T47D (cell line): ENCODE results near the gene SENP3.

Experiments
- DNase-seq, 2 experiments: peaks; one replicate each; pipeline versions ENCODE4 v3.0.0 to v3.0.0-alpha.2; 2011 to 2012; ENCODE audit warnings: low read depth in 1 of 2, low spot score in 1 of 2
- JUND ChIP-seq: IDR thresholded peaks from 2 replicates; pipeline ENCODE4 v1.6.1; 2012; ENCODE audit warnings: low read depth
- in situ Hi-C: cut with HindIII; loops from 2 replicates; pipeline ENCODE4 v1.10.0; 2016; ENCODE audit warnings: low sequenced_read_pairs, low pct_unique_long_range_greater_than_20kb

Gene SENP3

DNA sequence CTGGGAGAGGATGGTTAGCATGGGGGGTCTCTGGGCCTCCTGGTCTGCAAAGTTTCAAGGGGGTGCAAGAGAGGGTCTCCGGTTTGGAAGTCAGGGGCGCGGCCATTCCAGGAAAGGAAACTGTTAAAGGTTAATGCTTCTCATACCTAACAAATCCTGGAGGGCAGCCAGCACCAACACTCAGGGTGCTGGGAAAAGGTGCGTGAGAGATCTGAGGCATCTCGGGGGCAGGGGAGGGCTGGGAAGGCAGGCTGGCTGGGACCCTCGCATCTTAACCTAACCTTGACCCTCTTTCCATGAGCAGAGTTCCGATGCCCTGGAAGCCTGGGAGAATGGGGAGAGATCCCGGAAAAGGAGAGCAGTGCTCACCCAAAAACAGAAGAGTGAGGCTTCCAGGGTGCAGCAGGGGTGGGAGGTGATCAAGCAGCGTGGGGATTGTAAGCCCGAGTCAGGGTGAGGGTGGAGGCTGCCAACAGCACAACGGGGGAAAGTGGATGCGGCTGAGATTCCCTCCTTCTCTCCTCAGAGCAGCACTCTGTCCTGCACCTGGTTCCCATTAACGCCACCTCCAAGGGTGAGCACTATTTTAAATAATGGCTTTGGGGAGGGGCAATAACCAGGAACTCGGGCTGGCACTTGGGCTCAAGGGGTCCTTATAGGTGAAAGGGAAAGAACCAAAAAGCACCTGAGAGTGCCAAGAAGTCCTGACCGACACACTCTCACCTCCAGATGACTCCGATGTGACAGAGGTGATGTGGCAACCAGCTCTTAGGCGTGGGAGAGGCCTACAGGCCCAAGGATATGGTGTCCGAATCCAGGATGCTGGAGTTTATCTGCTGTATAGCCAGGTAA is 2.2 kb upstream of the SENP3 start:
- DNase-seq: no peak
- in situ Hi-C loops: no loop called here
- no peak for TF ChIP-seq JUND

- peak in 1 of 2 experiments; percentile 80 for DNase-seq
- no peak for TF ChIP-seq JUND
- in situ Hi-C loops: no loop called here
Measured at GRCh38 chr17:7560172-7561027, 1.3 kb upstream of the SENP3 start.

DNA sequence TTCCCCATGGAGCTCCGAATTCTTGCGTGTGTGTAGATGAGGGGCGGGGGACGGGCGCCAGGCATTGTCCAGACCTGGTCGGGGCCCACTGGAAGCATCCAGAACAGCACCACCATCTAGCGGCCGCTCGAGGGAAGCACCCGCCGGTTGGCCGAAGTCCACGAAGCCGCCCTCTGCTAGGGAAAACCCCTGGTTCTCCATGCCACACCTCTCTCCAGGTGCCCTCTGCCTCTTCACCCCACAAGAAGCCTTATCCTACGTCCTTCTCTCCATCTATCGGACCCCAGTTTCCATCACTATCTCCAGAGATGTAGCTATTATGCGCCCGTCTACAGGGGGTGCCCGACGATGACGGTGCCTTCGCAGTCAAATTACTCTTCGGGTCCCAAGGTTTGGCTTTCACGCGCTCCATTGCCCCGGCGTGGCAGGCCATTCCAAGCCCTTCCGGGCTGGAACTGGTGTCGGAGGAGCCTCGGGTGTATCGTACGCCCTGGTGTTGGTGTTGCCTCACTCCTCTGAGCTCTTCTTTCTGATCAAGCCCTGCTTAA is 617 bp upstream of the SENP3 start:
- TF ChIP-seq JUND: no peak
- in situ Hi-C loops: no loop called here
- peak; percentile 71 to 85 for DNase-seq

DNA sequence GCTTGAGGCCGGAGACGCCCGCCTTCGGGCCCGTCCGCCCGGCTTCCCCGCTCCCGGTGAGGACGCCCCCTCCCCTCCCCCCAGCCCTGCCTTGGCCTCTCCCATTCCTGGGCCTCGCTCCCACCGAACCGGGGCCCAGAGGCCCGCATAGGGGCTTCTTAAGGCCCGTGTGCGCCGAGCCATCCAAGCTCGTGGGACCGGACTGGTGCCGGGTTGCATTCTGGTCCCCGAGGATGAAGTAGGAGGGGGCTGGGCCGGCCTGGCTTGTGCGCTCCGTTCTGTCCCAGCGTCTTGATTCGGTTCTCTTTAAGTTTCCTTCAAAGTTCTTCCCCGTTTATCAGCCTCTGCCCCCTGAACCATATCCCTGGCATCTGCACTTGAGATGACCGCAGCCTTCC is 488 bp downstream of the SENP3 start:
- no peak for TF ChIP-seq JUND
- in situ Hi-C loops: no loop called here
- no peak for DNase-seq

- no peak for DNase-seq
- in situ Hi-C loops: no loop called here
- TF ChIP-seq JUND: no peak
Measured at GRCh38 chr17:7563115-7563869, 1.6 kb downstream of the SENP3 start.

- no peak for DNase-seq
- no peak for TF ChIP-seq JUND
- in situ Hi-C loops: no loop called here
Measured at GRCh38 chr17:7569571-7569970, 7.9 kb downstream of the SENP3 start.

GRCh38 chr17:7570351-7570750 is 8.6 kb downstream of the SENP3 start:
- no peak for DNase-seq
- TF ChIP-seq JUND: no peak
- in situ Hi-C loops: no loop called here

DNA sequence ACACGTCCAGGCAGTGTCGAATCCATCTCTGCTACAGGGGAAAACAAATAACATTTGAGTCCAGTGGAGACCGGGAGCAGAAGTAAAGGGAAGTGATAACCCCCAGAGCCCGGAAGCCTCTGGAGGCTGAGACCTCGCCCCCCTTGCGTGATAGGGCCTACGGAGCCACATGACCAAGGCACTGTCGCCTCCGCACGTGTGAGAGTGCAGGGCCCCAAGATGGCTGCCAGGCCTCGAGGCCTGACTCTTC is 10.5 kb downstream of the SENP3 start:
- DNase-seq: no peak
- in situ Hi-C loops: no loop called here
- TF ChIP-seq JUND: no peak

DNA sequence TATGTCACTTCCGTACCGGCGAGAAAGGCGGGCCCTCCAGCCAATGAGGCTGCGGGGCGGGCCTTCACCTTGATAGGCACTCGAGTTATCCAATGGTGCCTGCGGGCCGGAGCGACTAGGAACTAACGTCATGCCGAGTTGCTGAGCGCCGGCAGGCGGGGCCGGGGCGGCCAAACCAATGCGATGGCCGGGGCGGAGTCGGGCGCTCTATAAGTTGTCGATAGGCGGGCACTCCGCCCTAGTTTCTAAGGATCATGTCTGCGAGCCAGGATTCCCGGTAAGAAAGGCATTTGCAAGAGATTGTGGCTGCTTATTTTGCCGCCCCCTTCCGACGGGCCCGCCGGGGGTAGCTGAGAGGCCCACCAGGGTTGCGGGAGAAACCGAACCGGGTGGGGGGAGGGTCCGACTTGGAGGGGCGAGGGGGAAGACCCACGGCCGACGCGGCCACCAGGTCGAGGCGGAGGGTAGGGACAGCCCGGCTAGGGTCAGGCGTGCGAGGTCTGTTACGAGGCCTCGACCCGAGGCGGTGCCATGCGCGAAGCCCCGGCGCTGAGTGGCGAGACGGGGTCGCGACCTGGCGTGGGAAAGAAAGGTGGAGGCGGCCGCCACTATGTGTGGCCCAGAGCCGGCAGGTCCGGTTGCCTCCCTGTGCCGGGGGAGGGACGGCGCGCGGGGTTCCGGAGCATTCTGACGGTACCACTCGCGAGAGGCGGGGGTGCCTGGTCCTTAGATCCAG is 11.0 kb downstream of the SENP3 start:
- DNase-seq: peak; percentile 95 to 98
- in situ Hi-C loops: no loop called here
- TF ChIP-seq JUND: no peak

DNA sequence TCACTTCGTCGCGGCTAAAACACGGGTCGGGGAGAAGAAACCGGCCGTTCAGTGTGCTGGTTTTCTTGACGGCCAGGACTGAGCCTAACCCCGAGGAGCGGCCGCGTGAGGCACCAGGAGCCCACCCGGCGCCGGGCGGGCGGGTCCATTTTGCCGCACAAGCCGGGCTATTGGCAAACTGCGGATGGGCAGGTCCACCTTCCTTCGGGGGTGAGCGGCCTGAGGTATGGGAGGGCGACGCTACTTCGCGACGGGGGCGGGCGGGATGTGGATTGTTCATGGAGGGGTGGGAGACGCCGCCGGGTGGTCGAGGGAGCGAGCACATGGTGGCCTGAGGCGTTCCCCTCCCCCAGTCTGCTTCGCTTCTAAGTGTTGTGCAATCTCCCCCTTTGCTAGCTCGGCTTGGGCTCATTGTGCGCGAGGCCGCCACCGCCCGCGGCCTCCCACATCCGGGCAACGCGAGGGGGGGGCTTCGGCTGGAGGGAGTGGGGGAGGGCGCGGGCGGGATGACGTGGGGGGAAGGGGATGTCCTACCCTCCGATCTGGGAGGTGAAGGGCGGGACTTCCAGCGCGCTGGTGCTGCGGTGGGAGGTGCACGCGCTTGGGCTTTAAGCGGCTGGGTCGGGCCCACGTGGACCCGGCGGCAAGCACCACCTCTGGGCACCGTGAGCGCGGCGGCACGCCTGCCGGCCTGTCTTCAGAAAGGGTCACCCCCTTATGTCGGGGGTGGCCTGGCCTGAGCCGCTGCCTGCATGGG is 11.8 kb downstream of the SENP3 start:
- peak in 1 of 2 experiments; percentile 89 for DNase-seq
- in situ Hi-C loops: no loop called here
- no peak for TF ChIP-seq JUND

GRCh38 chr17:7574176-7574953 is 12.6 kb downstream of the SENP3 start:
- DNase-seq: no peak
- no peak for TF ChIP-seq JUND
- in situ Hi-C loops: no loop called here
